OCI-M2 (cell line): ENCODE measurements around the gene KCTD5.
"Not testable (repeated sequence)": the region's sequence is repeated elsewhere in the genome, so short reads cannot be mapped to it uniquely, and the experiment has no call there.

Experiments used
- DNase-seq: peaks from one replicate; lab custom pipeline; 2025; ENCODE audit not compliant: unreplicated experiment; lab: John Stamatoyannopoulos, UW

KCTD5 gene

DNA sequence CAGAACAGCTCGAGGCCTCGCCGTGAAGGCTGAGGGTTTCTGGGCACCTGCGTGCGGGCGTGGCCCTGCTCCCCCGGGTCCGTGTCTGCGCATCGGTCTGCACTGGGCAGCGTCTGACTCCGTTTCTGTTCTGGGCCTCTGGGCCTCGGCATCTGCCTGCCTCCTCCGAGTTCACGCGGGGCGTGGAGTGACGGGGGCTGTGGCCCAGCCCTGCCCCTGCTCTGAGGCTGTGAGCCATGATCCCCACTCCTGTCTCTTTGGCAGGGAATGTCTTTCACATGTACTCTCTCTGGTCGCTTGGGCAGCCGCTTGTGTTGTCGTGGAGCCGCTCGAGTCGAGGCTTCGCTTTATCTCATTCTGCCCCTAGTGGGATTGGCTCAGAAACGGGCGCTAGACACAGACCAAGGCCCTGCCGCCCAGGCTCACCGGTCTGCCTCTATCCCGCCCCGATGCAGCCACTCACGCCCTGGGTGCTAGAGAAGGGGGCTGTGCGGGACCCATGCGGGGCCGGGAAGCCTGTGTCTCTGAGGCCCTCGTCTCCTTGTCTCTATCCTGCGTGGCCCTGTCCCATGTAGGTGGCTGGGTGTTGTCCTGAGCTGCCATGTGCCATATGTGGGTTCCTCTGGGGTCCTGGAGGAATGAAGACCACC lies 14.4 kb downstream of the KCTD5 start:
- DNase-seq = not testable (repeated sequence)

DNA sequence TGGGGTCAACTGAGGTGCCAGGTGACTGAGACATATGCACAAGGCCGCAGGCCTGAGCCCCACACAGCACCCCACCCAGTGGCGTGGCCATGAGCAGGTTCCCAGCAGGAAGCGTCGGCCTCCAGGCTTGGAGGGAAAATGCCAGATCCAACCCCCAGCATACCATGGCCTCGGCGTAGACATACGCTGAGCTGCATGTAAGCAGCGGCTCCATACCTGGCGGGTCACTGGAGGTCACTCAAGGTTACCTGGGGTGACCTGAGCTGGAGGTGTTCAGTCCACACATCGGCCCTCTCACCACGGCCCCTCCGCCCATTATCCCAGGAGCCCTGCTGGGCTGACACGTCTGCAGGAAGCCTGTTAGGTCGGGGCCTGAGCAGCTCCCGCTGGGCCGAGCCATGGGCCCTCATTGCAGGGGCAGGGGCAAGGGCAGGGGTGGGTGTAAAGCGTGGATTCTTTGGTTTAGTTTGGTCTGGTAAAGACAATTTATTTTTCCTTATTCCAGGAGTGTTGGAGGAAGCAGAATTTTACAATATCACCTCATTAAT lies 15.2 kb downstream of the KCTD5 start:
- no peak for DNase-seq

DNA sequence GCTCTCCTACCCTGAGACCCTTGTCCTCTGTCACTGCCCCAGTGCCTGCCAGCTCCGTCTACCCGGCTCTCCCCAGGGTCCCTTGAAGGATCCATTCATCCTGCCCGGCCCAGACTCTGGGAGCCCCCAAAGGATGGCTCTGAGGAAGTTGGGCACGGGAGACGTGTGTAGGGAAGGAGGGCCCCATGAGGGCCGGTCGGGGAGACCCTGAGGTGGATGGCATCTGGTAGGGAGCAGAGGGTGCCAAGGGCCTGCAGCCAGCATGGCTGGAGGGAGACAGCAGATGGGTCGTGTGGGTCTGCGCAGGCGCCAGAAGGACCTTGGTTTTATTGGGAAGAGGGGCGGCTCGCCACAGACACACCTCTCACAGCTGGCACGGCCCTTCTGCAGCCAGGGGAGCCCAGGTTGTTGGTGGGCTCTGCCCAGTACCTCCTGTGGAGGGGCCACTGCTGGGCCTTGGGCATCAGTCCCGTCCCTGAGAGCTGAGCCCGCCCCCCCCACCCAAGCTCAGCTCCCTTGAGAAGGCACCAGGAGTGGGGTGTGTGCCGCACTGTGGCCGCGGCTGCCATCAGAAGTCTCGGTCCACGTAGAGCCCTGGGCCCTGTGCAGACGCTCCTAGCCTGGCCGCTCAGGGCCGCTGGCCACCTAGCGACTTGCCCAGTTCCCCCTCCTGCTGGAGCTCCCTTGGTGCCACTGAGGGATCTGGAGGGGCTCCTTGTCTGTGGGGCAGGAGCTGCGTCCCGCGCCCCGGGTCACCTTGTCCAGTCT lies 16.0 kb downstream of the KCTD5 start:
- no peak for DNase-seq

DNA sequence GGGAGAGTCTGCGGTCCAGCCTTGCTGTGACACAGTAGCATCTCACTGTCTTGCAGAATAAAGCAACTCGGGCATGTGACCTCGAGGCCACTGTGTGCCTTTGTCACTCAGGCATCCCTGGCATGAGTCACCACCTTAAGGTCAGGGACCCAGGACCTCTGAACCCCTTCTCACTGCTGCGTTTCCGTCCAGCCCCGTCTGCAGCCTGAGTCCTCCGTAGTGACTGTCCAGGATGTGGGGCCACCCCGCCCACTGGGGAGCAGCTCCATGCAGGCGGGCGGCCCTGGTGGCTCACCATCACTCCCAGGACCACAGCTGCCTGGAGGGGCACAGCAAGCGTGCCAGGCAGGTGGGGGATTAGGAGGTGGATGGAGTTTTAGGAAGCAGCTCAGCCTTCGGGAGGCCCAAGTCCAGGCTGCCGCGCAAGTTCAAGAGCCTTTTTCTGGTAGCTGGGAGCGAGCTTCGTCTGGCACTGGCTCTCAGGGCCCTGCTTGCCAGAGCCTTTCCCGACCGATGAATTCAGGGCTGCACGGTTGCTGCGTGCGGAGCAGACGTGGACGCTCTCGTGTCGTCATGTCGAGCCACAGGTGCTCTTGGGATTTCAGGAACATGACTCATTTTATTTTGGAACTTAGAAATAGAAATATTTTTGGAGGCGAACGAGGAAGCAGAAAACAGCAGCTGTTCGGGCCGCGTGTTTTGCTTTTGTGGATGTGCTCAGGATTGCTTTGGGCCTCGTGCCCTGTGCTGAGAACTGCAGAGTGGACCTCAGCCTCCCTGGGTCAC lies 16.8 kb downstream of the KCTD5 start:
- DNase-seq = no peak

DNA sequence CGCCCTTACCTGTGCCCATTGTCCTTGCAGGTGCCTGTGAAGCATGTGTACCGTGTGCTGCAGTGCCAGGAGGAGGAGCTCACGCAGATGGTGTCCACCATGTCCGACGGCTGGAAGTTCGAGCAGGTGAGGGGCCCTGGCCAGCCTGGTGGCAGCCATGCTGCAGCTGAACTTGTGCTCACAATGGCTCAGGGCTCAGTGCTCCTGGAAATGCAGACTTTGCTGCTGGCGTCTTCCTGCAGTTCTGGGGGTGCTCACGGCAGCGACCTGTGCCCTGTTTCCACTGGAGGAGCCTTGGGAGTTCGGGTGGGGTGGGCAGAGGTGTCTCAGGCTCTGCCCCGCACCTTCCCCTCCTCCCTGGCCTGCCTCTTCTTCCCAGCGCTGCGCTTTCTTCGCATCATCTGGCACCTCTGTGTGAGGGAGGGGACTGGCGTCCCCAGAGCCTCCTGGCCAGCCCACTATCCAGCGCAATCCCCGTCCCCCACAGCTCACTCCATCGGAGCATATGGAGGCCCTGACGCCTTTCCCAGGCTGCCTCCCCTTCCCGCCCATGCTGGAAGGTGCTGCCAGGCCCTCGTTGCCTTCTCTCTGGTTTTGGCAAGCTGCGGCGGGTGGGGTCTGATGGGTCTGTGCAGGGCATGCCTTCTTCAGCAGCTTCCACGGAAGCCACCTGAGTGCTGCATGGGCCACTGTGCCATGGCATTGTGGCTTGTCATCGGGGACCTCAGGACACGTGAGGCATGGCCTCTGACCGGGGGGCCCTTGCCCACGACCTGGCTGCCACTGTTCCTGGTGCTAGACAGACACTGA lies 17.7 kb downstream of the KCTD5 start:
- no peak for DNase-seq

DNA sequence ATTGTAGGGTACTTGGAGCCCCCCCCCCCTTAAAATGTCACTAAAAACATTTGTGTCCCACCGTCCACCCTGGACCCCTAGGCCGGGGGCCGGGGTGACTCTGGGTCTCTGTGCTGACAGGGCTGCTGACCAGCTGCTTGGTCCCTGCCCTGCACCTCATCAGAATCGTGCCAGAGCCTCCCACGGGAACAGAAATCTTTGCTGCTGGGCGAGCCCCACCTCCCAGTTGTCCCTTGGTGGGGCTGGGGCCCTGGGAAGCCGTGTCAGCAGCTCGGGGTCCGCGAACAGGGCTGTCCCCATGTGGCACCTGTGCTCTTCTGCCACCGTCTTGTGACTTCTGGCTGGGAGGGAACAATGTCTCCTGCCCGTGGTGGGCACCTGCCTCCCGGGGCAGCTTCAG lies 18.5 kb downstream of the KCTD5 start:
- DNase-seq = no peak

DNA sequence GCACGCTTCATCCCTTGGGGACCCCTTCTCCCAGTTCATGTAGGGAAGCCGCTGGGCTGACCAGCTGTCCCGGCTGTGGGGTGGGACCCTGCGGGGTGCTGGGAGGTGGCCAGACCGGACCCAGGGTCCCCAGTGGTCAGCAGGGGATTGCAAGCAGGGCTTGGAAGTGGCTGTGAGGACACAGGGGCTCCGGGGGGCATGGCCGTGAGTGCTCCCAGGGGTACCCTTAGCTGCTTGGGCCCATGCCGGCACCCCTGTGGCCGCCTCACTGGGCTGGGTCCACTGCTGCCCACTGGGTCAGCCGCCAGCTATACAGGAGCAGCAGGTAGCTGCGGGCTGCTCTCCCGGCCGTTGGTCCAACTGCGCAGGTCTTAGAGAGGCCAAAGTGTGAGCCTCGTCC lies 18.9 kb downstream of the KCTD5 start:
- DNase-seq = no peak

DNA sequence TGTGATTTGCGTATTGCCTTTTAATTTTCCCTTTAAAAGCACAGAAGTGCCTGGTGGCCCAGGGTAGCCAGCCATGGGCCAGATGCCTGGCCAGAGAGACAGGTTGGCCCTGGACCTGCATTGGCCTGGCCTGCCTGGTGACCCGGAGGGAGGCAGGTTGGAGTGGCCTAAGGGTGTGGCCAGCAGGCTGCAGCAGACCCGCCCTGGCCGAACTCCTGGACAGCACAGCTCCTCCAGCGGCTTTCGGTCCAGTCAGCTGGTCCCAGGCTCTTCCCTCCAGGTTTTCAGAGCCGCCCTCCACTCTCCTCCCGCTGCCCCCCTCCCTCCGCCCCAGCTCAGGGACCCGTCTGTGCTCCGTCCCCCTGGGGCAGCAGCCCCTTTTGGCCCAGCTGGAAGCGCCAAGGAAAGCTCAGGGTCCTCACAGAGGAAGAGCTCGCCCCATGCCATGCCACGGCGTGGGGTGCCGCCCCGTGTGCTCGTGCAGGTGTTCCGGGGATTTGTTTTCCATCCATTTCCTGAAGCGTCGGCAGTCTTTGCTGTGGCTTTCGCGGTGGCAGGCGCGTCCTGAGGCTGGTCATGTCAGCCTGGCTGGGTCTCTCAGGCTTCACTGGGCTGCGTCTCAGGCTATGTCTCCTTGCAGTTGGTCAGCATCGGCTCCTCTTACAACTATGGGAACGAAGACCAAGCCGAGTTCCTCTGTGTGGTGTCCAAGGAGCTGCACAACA lies 19.6 kb downstream of the KCTD5 start:
- no peak for DNase-seq

DNA sequence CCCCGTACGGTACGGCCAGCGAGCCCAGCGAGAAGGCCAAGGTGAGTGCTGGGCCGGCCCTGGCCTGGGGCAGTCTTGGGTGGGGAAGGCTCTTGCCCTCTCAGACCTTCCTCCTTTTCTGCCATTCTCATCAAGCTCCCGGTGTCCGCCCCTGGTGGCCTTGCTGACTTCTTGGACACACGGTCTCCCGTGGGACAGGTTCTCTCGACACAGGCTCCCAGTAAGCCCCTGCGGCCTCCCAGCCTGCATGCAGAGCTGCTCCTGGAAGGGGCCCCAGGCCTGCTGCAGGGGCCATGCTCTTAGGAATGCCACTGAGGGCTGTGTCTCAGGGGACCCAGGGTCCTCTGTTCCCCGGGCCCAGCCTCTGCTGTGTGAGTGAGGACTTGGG lies 20.1 kb downstream of the KCTD5 start:
- DNase-seq = no peak

DNA sequence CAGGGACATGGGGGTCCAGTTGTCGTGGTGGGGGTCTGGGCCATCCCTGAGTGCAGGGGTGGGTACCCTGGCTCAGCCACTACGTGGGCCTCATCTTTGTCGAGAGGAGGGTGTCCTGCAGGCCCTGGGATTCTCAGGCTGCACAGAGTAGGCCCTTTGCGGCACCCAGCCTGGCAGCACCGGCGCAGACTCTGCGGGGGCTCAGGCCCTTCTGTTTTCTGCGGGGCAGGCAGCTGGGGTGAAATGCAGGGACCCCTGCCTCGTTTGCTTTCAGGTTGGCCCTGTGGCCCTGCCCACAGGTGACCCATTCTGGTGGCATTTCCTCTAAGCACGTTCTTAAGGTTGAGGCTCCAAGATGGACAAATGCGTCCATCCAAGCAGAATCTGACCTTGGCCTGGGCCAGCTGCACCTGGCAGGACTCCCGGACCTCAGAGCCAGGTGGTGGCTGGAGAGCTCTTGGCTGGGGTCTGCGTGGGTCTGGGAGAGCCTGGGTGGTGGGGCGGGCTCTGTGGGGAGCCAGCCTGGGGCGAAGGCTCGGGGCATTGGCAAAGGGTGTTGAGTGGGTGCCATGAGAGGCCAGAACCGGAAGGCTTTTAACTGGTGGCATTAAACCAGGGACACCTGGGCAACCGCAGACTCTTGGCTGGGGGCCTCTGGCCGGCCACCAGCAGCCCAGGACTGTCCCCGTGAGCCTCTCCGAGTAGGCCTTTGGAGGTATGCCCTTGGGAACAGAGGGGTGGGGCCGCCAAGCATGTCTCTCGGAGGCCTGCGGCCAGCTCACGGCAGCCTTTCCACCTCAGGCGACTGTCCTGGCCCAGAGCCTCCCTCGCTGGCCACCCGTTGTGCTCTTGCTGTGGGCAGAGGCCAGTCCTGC lies 20.8 kb downstream of the KCTD5 start:
- no peak for DNase-seq

DNA sequence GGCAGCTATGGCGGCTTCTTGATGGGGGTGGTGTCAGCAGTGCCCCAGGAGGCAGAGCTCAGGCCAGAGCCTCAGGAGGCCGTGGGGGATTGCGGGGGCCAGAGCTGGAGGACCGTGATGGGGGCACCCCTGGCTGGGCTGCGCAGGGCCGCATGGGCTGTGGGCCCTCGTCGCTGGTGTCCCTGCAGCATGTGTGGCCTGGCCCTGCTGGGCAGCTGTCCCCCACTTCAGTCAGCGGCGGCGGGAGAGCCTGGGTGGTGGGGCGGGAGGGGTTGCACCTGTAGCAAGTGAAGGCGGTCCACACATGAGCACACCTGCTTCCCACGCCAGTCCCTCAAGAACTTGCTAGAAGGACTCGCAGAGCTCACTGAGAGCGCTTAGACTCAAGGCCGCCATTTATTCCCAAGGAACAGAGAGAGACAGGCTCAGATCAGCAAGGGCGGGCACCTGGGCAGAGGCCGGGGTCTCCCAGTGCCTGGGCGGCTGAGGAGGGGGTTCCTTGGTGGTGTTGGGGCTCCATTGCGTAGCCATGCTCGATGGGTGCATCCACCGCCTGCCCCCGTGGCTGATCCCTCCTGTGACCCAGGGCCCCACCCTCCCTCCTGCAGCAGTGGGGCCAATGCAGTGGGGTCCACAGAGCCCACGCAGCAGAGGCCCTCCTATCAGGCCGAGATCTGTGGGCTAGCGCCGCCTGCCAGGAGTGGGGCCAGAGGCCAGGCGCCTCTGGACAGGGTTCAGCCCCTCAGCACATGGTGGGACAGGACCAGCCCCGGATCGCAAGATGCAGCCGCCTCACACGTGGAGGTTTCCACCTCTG lies 22.1 kb downstream of the KCTD5 start:
- DNase-seq = no peak

DNA sequence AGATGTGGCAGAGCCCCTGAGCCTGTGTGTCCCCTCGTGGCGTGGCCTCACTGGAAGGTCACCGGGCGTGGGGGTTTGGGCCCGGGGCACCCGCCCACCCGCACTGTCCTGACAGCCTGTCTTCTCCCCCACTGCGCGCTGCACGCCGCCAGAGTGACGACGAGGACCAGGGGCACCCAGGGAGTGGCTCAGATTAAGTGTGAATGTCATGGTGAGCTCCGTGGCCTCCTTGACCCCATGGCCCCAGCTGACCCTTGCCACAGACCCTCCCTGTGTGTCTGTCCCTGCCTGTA lies 22.6 kb downstream of the KCTD5 start:
- no peak for DNase-seq

DNA sequence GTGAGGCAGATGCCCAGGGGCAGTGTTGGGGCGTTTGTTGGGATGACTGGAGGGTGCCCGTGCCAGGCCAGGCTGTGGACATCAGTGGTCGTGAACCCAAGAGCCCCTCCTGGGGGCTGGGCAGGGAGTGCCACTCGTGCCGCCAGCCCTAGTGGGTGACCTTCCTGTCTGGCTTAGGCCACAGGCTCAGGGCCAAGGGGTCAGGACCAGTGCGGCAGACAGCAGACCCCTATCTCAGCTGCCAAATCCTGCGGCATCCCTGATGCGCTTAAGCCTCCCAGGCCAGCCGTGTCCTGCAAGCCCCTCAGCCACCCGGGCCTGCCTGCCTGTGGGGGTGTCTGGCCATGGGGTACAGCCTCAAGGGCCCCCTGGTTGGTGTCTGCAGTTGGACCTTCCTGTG lies 23.0 kb downstream of the KCTD5 start:
- DNase-seq = no peak

DNA sequence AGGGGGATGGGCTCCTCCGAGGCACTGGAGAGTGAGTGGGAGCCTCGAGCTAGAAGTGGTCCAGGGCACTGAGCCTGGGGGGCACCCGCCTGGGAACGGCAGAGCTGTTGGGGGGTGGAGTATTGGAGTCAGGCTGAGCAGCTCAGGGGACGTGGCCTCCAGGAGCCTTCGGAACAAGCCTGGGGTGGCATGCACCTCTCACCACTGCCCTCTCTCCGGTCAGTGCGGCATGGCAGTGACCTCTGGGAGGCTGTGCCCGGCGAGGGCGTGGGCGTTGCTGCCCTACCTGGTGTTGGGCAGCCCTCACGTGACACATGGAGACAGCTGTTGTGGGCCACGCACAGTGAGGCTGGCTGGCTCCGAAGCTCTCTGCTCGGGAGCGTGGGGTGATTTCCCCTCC lies 23.8 kb downstream of the KCTD5 start:
- no peak for DNase-seq

DNA sequence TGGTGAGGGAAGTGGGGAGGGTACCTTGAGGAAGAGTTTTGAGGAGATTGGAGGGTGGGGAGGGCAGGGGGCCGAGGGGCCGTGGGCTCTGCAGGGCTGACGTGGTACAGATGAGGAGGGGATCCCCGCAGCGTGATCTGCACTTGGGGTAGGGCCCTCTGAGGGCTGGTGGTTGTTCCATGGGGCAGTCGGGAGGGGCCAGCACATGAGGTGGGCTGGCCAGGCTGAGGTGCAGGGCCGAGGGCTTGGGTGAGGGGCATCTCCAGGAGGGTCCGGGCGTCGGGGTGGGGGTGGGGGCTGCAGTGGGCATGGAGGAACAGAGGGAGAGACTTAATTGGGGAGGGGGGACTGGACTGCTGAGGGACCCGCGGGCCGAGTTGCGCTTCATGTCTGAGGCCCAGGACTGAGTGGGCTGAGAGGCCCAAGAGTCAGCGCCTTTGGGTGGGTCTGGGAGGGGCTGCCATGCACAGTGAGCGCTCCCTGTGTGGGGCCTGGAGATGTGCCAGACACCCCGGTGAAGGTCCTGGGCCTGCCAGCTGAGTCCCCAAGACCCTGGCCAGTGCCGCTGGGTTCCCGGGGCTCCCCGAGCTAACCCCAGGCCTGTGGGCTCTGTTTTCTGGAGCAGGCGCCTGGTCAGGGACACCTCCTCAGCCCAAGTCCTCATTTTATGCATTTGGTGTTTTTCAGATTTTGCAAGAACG lies 24.4 kb downstream of the KCTD5 start:
- DNase-seq = no peak

DNA sequence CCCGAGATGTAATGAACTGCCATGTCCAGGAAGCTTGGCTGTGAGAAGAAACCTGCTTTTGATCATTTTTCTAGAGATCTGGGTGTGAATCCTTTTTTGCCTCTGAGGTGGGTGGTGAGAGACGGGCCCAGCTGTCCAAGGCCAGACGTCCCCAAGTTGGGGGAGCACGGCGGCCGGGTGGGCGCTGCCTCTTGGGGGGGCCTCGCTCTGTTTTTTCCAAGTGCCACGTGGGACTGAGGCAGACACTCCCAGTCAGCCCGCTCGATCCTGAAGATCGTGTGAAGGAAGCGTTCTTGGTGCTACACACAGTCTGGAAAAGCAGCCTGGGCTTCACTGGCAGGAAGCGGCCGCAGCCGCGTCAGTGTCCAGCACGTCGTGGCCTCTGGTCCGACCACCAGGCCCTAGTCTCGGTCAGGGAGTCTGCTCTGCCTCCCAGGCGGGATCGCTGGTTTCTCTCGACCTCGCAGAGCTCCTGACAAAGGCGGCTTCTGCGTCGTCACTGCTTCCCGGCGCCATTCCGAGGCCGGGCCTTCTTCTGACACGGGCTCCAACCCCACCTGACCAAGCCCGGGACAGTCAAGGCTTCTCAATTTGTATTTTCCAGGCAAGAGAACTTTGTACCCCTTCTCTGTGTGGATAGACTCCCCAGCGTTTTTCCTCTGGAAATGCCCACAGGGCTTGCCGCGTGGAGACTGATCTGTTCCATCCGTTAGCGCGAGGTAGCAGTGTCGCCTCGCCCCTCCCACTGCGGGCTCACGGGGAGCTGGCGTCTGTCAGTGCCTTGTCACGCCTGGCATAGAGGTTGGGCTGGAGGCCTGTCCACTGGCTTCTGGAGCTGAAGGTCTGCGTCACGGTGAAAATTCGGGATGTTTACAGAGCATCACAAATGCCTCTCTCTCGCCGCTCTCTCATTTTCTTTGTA lies 25.3 kb downstream of the KCTD5 start:
- no peak for DNase-seq

DNA sequence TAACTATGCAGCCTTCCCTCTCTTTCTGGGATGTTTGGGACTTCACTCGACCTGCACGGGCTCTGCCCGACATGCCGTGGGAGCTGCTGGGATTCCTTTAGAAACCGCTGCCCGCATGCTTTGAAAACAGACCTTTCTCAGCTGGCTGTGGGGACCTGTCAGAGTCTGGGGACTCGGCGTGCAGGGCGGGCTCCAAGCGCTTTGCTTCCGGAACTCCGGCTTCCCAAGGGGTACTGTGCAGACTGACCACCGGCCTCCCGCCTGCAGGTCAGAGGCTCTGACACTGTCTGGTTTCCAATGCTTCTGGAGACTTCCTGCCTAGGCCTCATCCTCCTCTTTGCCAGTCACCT lies 25.9 kb downstream of the KCTD5 start:
- DNase-seq = no peak
